K562 (cell line): ENCODE results near the gene RNGTT.

Experiments
- BCLAF1 ChIP-seq, 2 experiments: fragments of 450-650 bp in 1 of 2; IDR thresholded peaks; 2 replicates each; pipeline ENCODE4 v1.6.1; 2011 to 2017; ENCODE audit warnings: low read depth in 2 of 2, antibody characterized with exemption in 1 of 2, borderline replicate concordance in 1 of 2, low read length in 1 of 2, mild to moderate bottlenecking in 1 of 2, mixed read lengths in 1 of 2; ENCODE audit not compliant: control insufficient read depth in 1 of 2
- CEBPZ ChIP-seq: fragments of 150-350 bp; IDR thresholded peaks from 2 replicates; pipeline ENCODE4 v1.6.1; 2014; ENCODE audit warnings: low read depth, mild to moderate bottlenecking, low read length, borderline replicate concordance
- GATAD2B ChIP-seq: fragments of 450-650 bp; IDR thresholded peaks from 2 replicates; pipeline ENCODE4 v1.6.1; 2017; ENCODE audit warnings: mild to moderate bottlenecking, borderline replicate concordance
- HCFC1 ChIP-seq: IDR thresholded peaks from 2 replicates; pipeline ENCODE4 v1.6.1; 2012; ENCODE audit warnings: low read depth, low read length, improper control_type of control experiment
- NCOR1 ChIP-seq: fragments of 450-650 bp; IDR thresholded peaks from 2 replicates; pipeline ENCODE4 v1.6.1; 2016; ENCODE audit warnings: mild to moderate bottlenecking, moderate library complexity
- NFATC3 ChIP-seq: fragments of 450-650 bp; IDR thresholded peaks from 2 replicates; pipeline ENCODE4 v1.6.1; 2017; ENCODE audit warnings: mild to moderate bottlenecking
- NR2C2 ChIP-seq, 2 experiments: fragments of 200-800 bp in 1 of 2; sonication (Bioruptor generic) in 1 of 2; sonication (generic) in 1 of 2; formaldehyde crosslinking in 1 of 2; IDR thresholded peaks; 2 replicates each; pipeline versions ENCODE4 v1.6.1 to v1.8.0; 2016 to 2022; ENCODE audit warnings: mild to moderate bottlenecking in 1 of 2, missing compliant biosample characterization in 1 of 2, missing genetic modification characterization in 1 of 2, missing genetic modification reagents in 1 of 2
- POLR2AphosphoS5 ChIP-seq: IDR thresholded peaks from 2 replicates; pipeline ENCODE4 v1.6.1; 2011; ENCODE audit warnings: mild to moderate bottlenecking, low read depth, low read length, moderate library complexity; ENCODE audit not compliant: control insufficient read depth, insufficient read depth
- TBP ChIP-seq: optimal IDR thresholded peaks from 2 replicates; pipeline ENCODE3; 2011; ENCODE audit warnings: low read depth, low read length, improper control_type of control experiment
- TSHZ1 ChIP-seq: fragments of 250-450 bp; sonication (Bioruptor Pico); IDR thresholded peaks from 2 replicates; pipeline ENCODE4 v1.4.0; 2020; ENCODE audit warnings: mild to moderate bottlenecking, moderate library complexity
- UBTF ChIP-seq, 2 experiments: IDR thresholded peaks; 2 replicates each; pipeline ENCODE4 v1.6.1; 2012; ENCODE audit warnings: improper control_type of control experiment in 2 of 2, low read depth in 2 of 2, low read length in 2 of 2, borderline replicate concordance in 1 of 2
- ZKSCAN1 ChIP-seq: fragments of 150-350 bp; IDR thresholded peaks from 2 replicates; pipeline ENCODE4 v1.6.1; 2016; ENCODE audit warnings: low read depth, low read length
- ZNF707 ChIP-seq: fragments of 250-450 bp; sonication (Bioruptor Pico); conservative IDR thresholded peaks from 2 replicates; pipeline ENCODE4 v1.8.0; 2022; ENCODE audit warnings: inconsistent platforms, mild to moderate bottlenecking, moderate library complexity

GRCh38 chr6:88967891-88968290, 4.5 kb upstream of the RNGTT start:
- no peak for TF ChIP-seq ZNF707 (CRISPR knock-in tag)
- TF ChIP-seq NFATC3 = no peak
- no peak for TF ChIP-seq NCOR1
- no peak for TF ChIP-seq NR2C2 (CRISPR knock-in tag; IDR thresholded peaks at IDR 0.05)
- no peak for TF ChIP-seq NR2C2 (tag; IDR thresholded peaks at IDR 0.05)
- no peak for TF ChIP-seq TBP
- no peak for TF ChIP-seq POLR2AphosphoS5
- no peak for TF ChIP-seq ZKSCAN1
- TF ChIP-seq CEBPZ = no peak
- TF ChIP-seq GATAD2B = no peak
- no peak for TF ChIP-seq BCLAF1 (IDR thresholded peaks at IDR 0.05; ENCODE audit: borderline replicate concordance in 1 of 2, control insufficient read depth in 1 of 2, low read depth in 2 of 2, low read length in 1 of 2)
- no peak for TF ChIP-seq UBTF (IDR thresholded peaks at IDR 0.05; ENCODE audit: borderline replicate concordance in 1 of 2, low read depth in 2 of 2, low read length in 2 of 2)
- TF ChIP-seq HCFC1 = no peak
- no peak for TF ChIP-seq TSHZ1 (CRISPR knock-in tag)
